HepG2 (cell line): ENCODE data around the gene GREM1. TPM values are rescaled to one million over a fixed set of nuclear protein-coding genes. Genes with fewer than 3 reads are reported as not detected.

Experiments
- GATAD1 ChIP-seq: IDR thresholded peaks from 2 replicates; pipeline ENCODE4 v1.6.1; 2016; ENCODE audit warnings: missing genetic modification reagents, missing compliant biosample characterization
- PHF8 ChIP-seq: sonication (generic); formaldehyde crosslinking; IDR thresholded peaks from 2 replicates; pipeline ENCODE4 v1.5.0; 2020; ENCODE audit warnings: missing genetic modification reagents
- RNF2 ChIP-seq: fragments of 450-650 bp; conservative IDR thresholded peaks from 2 replicates; pipeline ENCODE4 v1.6.1; 2016; ENCODE audit warnings: low read depth
- TFDP1 ChIP-seq: IDR thresholded peaks from 2 replicates; pipeline ENCODE4 v1.6.1; 2016; ENCODE audit warnings: missing compliant biosample characterization, missing genetic modification reagents, borderline replicate concordance
- ZFP36L2 ChIP-seq: sonication (generic); formaldehyde crosslinking; IDR thresholded peaks from 2 replicates; pipeline ENCODE4 v1.4.0; 2020; ENCODE audit warnings: missing genetic modification reagents
- ZFP91 ChIP-seq: sonication (generic); formaldehyde crosslinking; IDR thresholded peaks from 2 replicates; pipeline ENCODE4 v1.9.0; 2022; ENCODE audit warnings: missing genetic modification reagents, mild to moderate bottlenecking, borderline replicate concordance
- ZNF574 ChIP-seq: sonication (generic); formaldehyde crosslinking; IDR thresholded peaks from 2 replicates; pipeline ENCODE4 v1.4.0; 2020; ENCODE audit warnings: missing genetic modification reagents
- ZNF883 ChIP-seq: sonication (generic); formaldehyde crosslinking; IDR thresholded peaks from 2 replicates; pipeline ENCODE4 v1.5.1; 2020; ENCODE audit warnings: mild to moderate bottlenecking, missing genetic modification reagents; ENCODE audit errors: not compliant biosample characterization
- polyA plus RNA-seq, 8 experiments: library from polyadenylated mRNA; depleted of rRNA in 3 of 8; stranded (reverse) in 7 of 8; unstranded in 1 of 8; fragments of >200 nt; fragmentation: Illumina TruSeq in 4 of 8; extraction: Trizol in 4 of 8; gene quantifications; 2 replicates each; pipeline versions ENCODE4 v1.2.1 to v1.2.3, GENCODE V29; 2011 to 2016; ENCODE audit warnings: low read depth in 4 of 8, missing spikeins in 1 of 8, mixed read lengths in 1 of 8; ENCODE audit not compliant: insufficient read depth in 1 of 8
- total RNA-seq, 5 experiments: library from RNA; depleted of rRNA; stranded (reverse); fragments of >200 nt; fragmentation: Illumina TruSeq; extraction: Trizol; gene quantifications; 2 replicates each; pipeline ENCODE4 v1.2.3, GENCODE V29; 2016; ENCODE audit warnings: low read depth in 1 of 5
- TF ChIP-seq, protein P1 (sequence below): sonication (generic); formaldehyde crosslinking; IDR thresholded peaks from 2 replicates; pipeline ENCODE4 v1.4.0; 2020; ENCODE audit warnings: missing genetic modification reagents
- TF ChIP-seq, protein P2 (sequence below): sonication (generic); formaldehyde crosslinking; IDR thresholded peaks from 2 replicates; pipeline ENCODE4 v1.4.0; 2020; ENCODE audit warnings: missing genetic modification reagents, borderline replicate concordance

The GREM1 gene
- total and polyA plus RNA-seq, 2 of the 13 experiments (the other 11 are each of a cell fraction or from before 2014, with no cell fraction given) = 0.02 to 0.08 TPM

DNA sequence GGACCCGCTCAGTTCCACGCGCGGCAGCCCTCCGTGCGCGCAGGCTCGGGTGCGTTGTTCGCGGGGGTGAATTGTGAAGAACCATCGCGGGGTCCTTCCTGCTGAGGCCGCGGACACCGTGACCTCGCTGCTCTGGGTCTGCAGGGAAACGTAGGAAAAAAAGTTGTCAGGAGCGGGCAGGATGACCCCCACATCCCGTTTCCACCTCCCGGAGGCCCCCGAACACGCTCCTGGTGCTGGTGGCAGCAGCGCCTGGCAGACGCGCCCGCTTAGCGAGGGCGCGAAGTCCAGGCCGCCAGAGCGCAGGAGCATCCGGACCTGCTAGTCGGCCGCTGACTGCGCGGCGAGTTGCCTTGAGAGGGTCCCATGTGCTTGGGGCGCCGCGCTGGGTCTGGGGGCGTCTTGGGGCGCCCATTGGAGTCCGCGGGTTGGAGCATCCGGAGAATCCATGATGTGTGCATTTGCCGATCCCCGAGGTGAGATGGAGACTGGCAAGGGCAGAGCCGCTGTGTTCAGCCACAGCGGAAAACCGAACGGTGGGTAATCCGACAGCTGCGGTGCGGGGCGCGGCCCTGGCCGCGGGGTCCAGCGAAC, 520 bp downstream of the GREM1 start (continued):
- TF ChIP-seq RNF2 (0 out of 2 replicates have a peak, but pooled peaks have one; percentile 20), TFDP1 (CRISPR knock-in tag) (peak; percentile 18; the same call in 1 of the 2 replicates), GATAD1 (CRISPR knock-in tag) (no peak), ZFP36L2 (no peak), PHF8 (CRISPR knock-in tag) (0 out of 2 replicates have a peak, but pooled peaks have one; percentile 16), ZFP91 (CRISPR knock-in tag) (0 out of 2 replicates have a peak, but pooled peaks have one; percentile 29), ZNF883 (CRISPR knock-in tag) (no peak), ZNF574 (CRISPR knock-in tag) (peak; percentile 17; the same call in 1 of the 2 replicates)
- TF ChIP-seq, protein P1, sequence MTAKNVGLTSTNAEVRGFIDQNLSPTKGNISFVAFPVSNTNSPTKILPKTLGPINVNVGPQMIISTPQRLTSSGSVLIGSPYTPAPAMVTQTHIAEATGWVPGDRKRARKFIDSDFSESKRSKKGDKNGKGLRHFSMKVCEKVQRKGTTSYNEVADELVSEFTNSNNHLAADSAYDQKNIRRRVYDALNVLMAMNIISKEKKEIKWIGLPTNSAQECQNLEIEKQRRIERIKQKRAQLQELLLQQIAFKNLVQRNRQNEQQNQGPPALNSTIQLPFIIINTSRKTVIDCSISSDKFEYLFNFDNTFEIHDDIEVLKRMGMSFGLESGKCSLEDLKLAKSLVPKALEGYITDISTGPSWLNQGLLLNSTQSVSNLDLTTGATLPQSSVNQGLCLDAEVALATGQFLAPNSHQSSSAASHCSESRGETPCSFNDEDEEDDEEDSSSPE = 0 out of 2 replicates have a peak, but pooled peaks have one; percentile 22
- TF ChIP-seq, protein P2, sequence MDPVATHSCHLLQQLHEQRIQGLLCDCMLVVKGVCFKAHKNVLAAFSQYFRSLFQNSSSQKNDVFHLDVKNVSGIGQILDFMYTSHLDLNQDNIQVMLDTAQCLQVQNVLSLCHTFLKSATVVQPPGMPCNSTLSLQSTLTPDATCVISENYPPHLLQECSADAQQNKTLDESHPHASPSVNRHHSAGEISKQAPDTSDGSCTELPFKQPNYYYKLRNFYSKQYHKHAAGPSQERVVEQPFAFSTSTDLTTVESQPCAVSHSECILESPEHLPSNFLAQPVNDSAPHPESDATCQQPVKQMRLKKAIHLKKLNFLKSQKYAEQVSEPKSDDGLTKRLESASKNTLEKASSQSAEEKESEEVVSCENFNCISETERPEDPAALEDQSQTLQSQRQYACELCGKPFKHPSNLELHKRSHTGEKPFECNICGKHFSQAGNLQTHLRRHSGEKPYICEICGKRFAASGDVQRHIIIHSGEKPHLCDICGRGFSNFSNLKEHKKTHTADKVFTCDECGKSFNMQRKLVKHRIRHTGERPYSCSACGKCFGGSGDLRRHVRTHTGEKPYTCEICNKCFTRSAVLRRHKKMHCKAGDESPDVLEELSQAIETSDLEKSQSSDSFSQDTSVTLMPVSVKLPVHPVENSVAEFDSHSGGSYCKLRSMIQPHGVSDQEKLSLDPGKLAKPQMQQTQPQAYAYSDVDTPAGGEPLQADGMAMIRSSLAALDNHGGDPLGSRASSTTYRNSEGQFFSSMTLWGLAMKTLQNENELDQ = no peak
